OCI-LY3 (cell line): Measurements from ENCODE around the gene PTPRQ.

Source experiments
- EZH2phosphoT487 ChIP-seq: fragments of 200-600 bp; shearing (Covaris generic); IDR thresholded peaks from 2 replicates; pipeline ENCODE4 v1.6.1; 2018; ENCODE audit warnings: antibody characterized with exemption, mixed run types, low read depth
- TF ChIP-seq, protein P1 (sequence below): fragments of 200-600, 300-600 bp; sonication (generic); IDR thresholded peaks from 2 replicates; pipeline ENCODE4 v1.5.1; 2014; ENCODE audit warnings: antibody characterized with exemption, low read length, low read depth

DNA sequence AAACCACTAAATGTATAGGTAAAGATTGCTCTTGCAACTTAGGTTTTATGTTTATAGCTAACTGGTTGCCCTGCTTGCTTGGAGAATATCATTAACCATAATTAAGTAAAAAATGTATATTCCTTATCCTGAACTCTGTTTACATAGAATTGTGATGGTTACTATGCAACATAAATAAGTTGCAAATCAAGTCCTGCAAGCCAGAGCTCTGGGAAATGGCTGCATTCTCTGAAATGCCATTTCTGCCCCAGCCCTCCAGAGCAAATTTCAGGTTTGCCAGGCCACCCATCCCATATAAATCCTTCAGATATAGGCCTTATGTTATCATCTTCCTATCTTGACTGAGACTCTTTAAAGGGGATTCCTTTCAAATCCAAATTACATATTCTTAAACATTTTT lies 145.0 kb downstream of the PTPRQ start:
- TF ChIP-seq, protein P1, sequence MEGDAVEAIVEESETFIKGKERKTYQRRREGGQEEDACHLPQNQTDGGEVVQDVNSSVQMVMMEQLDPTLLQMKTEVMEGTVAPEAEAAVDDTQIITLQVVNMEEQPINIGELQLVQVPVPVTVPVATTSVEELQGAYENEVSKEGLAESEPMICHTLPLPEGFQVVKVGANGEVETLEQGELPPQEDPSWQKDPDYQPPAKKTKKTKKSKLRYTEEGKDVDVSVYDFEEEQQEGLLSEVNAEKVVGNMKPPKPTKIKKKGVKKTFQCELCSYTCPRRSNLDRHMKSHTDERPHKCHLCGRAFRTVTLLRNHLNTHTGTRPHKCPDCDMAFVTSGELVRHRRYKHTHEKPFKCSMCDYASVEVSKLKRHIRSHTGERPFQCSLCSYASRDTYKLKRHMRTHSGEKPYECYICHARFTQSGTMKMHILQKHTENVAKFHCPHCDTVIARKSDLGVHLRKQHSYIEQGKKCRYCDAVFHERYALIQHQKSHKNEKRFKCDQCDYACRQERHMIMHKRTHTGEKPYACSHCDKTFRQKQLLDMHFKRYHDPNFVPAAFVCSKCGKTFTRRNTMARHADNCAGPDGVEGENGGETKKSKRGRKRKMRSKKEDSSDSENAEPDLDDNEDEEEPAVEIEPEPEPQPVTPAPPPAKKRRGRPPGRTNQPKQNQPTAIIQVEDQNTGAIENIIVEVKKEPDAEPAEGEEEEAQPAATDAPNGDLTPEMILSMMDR, result no peak
- no peak for TF ChIP-seq EZH2phosphoT487
